ENCODE data around the gene UTS2R.

GRCh38 chr17:82387705-82388106, 16.1 kb downstream of the UTS2R start:
- TF ChIP-seq CTCF (conservative IDR thresholded peaks at IDR 0.05; ENCODE audit: low read depth, low read length) (no peak), RAD21 (IDR thresholded peaks at IDR 0.05; ENCODE audit: low read length) (no peak), CEBPB (IDR thresholded peaks at IDR 0.05; ENCODE audit: low read depth, low read length) (no peak), RCOR1 (IDR thresholded peaks at IDR 0.05; ENCODE audit: insufficient replicate concordance, low read length) (no peak), POLR2A (IDR thresholded peaks at IDR 0.05; ENCODE audit: low read depth, low read length) (no peak)

All from IMR-90 (cell line).